ENCODE measurements around the gene MPST.

The MPST gene

GRCh38 chr22:37025500-37026070 is 6.0 kb downstream of the MPST start:
- H3K4me2 ChIP-seq (ENCODE audit: low read length) = no peak overlapping the region
- peaks cover 14% of the 10 kb centered on the region for H3K36me3 ChIP-seq (ENCODE audit: control insufficient read depth, low read length)
- no peak overlapping the region for H3K4me3 ChIP-seq (ENCODE audit: low read length)
- no peaks in the 10 kb centered on the region for H4K20me1 ChIP-seq (ENCODE audit: control insufficient read depth, insufficient read depth, low read depth, low read length)
- H3K79me2 ChIP-seq (ENCODE audit: control insufficient read depth, low read length) = peaks cover 9% of the 10 kb centered on the region
- H3K27me3 ChIP-seq (ENCODE audit: control insufficient read depth, low read length) = no peaks in the 10 kb centered on the region
- no peak overlapping the region for H3K27ac ChIP-seq (ENCODE audit: low read depth, low read length)
- H3K9me2 ChIP-seq (replicated peaks; ENCODE audit: control insufficient read depth, low read length) = no peaks in the 10 kb centered on the region
- H3K4me1 ChIP-seq (ENCODE audit: control insufficient read depth, low read length) = peaks cover 10% of the 10 kb centered on the region
- TF ChIP-seq CTCF (IDR thresholded peaks at IDR 0.05; ENCODE audit: low read depth, low read length, poor library complexity, severe bottlenecking) (no peak), EZH2phosphoT487 (IDR thresholded peaks at IDR 0.05; ENCODE audit: borderline replicate concordance, low read length) (no peak)
- H3F3A ChIP-seq (ENCODE audit: control insufficient read depth, insufficient read depth) = no peaks in the 10 kb centered on the region
- no peaks in the 10 kb centered on the region for H3K9me3 ChIP-seq (ENCODE audit: control insufficient read depth, insufficient read depth, low read length)

- Histone ChIP-seq H3K27ac (ENCODE audit: low read depth, low read length) (no peak overlapping the region), H3K4me3 (ENCODE audit: low read length) (no peak overlapping the region), H3K79me2 (ENCODE audit: control insufficient read depth, low read length) (peaks cover 5% of the 10 kb centered on the region; the same call in 1 of the 2 replicates), H3K9me3 (ENCODE audit: control insufficient read depth, insufficient read depth, low read length) (no peaks in the 10 kb centered on the region), H3K9me2 (replicated peaks; ENCODE audit: control insufficient read depth, low read length) (no peaks in the 10 kb centered on the region), H3F3A (ENCODE audit: control insufficient read depth, insufficient read depth) (no peaks in the 10 kb centered on the region), H3K36me3 (ENCODE audit: control insufficient read depth, low read length) (peaks cover 14% of the 10 kb centered on the region), H4K20me1 (ENCODE audit: control insufficient read depth, insufficient read depth, low read depth, low read length) (no peaks in the 10 kb centered on the region), H3K4me1 (ENCODE audit: control insufficient read depth, low read length) (peaks cover 6% of the 10 kb centered on the region), H3K27me3 (ENCODE audit: control insufficient read depth, low read length) (no peaks in the 10 kb centered on the region), H3K4me2 (ENCODE audit: low read length) (no peak overlapping the region)
- TF ChIP-seq EZH2phosphoT487 (IDR thresholded peaks at IDR 0.05; ENCODE audit: borderline replicate concordance, low read length) (no peak), CTCF (IDR thresholded peaks at IDR 0.05; ENCODE audit: low read depth, low read length, poor library complexity, severe bottlenecking) (no peak)
These were observed 6.8 kb downstream of the MPST start for GRCh38 chr22:37026325-37026724.

- Histone ChIP-seq H3K27ac (ENCODE audit: low read depth, low read length) (no peak overlapping the region), H3K9me2 (replicated peaks; ENCODE audit: control insufficient read depth, low read length) (no peaks in the 10 kb centered on the region), H3K4me1 (ENCODE audit: control insufficient read depth, low read length) (no peaks in the 10 kb centered on the region), H3F3A (ENCODE audit: control insufficient read depth, insufficient read depth) (no peaks in the 10 kb centered on the region), H3K36me3 (ENCODE audit: control insufficient read depth, low read length) (peaks cover 14% of the 10 kb centered on the region), H3K79me2 (ENCODE audit: control insufficient read depth, low read length) (peaks cover 2% of the 10 kb centered on the region; the same call in 1 of the 2 replicates), H3K4me3 (ENCODE audit: low read length) (no peak overlapping the region), H3K9me3 (ENCODE audit: control insufficient read depth, insufficient read depth, low read length) (no peaks in the 10 kb centered on the region), H3K27me3 (ENCODE audit: control insufficient read depth, low read length) (no peaks in the 10 kb centered on the region), H3K4me2 (ENCODE audit: low read length) (no peak overlapping the region), H4K20me1 (ENCODE audit: control insufficient read depth, insufficient read depth, low read depth, low read length) (no peaks in the 10 kb centered on the region)
- TF ChIP-seq CTCF (IDR thresholded peaks at IDR 0.05; ENCODE audit: low read depth, low read length, poor library complexity, severe bottlenecking) (no peak), EZH2phosphoT487 (IDR thresholded peaks at IDR 0.05; ENCODE audit: borderline replicate concordance, low read length) (no peak)
These were observed 8.0 kb downstream of the MPST start for GRCh38 chr22:37027556-37027955.
